Kidney epithelial cell (primary cell): ENCODE results near the gene EDIL3. TPM values are rescaled to one million over a fixed set of nuclear protein-coding genes. Genes with fewer than 3 reads are reported as not detected.
"Not testable (repeated sequence)": the region's sequence is repeated elsewhere in the genome, so short reads cannot be mapped to it uniquely, and the experiment has no call there.

Experiments
- DNase-seq: peaks from one replicate; pipeline ENCODE4 v3.0.0-alpha.2; 2010; ENCODE audit warnings: low read depth
- H3K27me3 ChIP-seq: 2 replicates; pipeline ENCODE4 v1.6.0; 2011; ENCODE audit warnings: low read length; ENCODE audit not compliant: control insufficient read depth, insufficient read depth
- H3K36me3 ChIP-seq: 2 replicates; pipeline ENCODE4 v1.5.1; 2011; ENCODE audit warnings: low read length; ENCODE audit not compliant: control insufficient read depth, insufficient read depth
- H3K4me3 ChIP-seq: 2 replicates; pipeline ENCODE4 v1.5.1; 2011; ENCODE audit warnings: low read depth, mild to moderate bottlenecking, control low read depth, low read length
- total RNA-seq: library from RNA; depleted of rRNA; stranded (reverse); fragments of >200 nt; gene quantifications from 2 replicates; pipeline ENCODE4 v1.2.3, GENCODE V29; 2015
- TF ChIP-seq, protein P1 (sequence below): IDR thresholded peaks from 2 replicates; pipeline ENCODE4 v1.5.1; 2011; ENCODE audit warnings: mild to moderate bottlenecking, moderate library complexity, low read length, control low read depth, inconsistent platforms; ENCODE audit not compliant: insufficient read depth, poor library complexity, severe bottlenecking

The EDIL3 gene
- total RNA-seq, 1 donor from 2014 or later = 41.7 TPM

DNA sequence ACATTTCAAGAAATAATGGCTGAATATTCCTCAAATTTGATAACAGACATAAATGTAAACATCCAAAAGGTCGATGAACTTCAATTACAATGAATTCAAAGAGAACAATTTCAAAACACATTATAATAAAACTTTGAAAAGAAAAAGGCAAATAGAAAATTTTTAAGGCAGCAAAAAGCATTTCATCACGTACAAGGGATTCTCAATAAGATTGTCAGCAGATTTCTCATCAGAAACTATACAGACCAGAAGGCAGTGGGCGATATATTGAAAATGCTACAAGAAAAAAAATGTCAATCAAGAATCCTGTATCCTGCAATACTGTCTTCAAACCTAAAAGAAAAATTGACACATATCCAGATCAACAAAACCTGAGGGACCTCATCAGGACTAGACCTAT, 62.0 kb downstream of the EDIL3 start:
- DNase-seq = no peak
- no peaks in the 10 kb centered on the region for H3K36me3 ChIP-seq
- TF ChIP-seq, protein P1, sequence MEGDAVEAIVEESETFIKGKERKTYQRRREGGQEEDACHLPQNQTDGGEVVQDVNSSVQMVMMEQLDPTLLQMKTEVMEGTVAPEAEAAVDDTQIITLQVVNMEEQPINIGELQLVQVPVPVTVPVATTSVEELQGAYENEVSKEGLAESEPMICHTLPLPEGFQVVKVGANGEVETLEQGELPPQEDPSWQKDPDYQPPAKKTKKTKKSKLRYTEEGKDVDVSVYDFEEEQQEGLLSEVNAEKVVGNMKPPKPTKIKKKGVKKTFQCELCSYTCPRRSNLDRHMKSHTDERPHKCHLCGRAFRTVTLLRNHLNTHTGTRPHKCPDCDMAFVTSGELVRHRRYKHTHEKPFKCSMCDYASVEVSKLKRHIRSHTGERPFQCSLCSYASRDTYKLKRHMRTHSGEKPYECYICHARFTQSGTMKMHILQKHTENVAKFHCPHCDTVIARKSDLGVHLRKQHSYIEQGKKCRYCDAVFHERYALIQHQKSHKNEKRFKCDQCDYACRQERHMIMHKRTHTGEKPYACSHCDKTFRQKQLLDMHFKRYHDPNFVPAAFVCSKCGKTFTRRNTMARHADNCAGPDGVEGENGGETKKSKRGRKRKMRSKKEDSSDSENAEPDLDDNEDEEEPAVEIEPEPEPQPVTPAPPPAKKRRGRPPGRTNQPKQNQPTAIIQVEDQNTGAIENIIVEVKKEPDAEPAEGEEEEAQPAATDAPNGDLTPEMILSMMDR = no peak
- no peaks in the 10 kb centered on the region for H3K27me3 ChIP-seq
- no peak overlapping the region for H3K4me3 ChIP-seq

DNA sequence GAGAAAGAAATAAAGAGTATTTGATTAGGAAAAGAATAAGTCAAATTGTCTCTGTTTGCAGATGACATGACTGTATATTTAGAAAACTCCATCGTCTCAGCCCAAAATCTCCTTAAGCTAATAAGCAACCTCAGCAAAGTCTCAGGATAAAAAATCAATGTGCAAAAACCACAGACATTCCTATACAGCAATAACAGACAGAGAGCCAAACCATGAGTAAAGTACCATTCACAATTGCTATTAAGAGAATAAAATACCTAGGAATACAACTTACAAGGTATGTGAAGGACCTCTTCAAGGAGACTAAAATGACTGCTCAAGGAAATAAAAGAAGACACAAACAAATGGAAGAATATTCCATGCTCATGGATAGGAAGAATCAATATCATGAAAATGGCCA, 66.9 kb downstream of the EDIL3 start:
- H3K36me3 ChIP-seq, DNase-seq, H3K27me3 ChIP-seq, H3K4me3 ChIP-seq: not testable (repeated sequence)

GRCh38 chr5:84312280-84312679, 72.4 kb downstream of the EDIL3 start:
- not testable (repeated sequence) for H3K36me3 ChIP-seq, H3K27me3 ChIP-seq, DNase-seq, H3K4me3 ChIP-seq

GRCh38 chr5:84309850-84310249, 74.8 kb downstream of the EDIL3 start:
- H3K4me3 ChIP-seq, H3K36me3 ChIP-seq, DNase-seq, H3K27me3 ChIP-seq: not testable (repeated sequence)

DNA sequence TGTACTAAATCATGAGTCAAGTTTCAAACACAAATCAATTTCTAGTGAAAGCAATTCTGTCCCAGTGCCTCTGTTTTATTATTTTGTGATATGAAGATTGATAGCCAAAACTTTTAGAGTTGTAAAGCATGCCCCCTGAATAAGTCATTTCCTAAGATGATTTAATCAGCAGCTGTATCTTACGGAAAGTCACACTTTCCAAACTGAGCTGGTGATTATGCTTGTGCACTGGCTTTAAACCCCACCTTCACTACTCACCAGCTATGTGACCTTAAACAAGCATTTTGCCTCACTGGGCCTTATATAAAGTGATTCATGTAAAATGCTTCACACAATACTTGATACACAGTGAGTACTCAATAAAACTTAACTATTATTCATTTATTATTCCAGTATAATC, 78.1 kb downstream of the EDIL3 start:
- H3K27me3 ChIP-seq = no peaks in the 10 kb centered on the region
- H3K4me3 ChIP-seq = no peak overlapping the region
- DNase-seq = no peak
- TF ChIP-seq, protein P1 = no peak
- no peaks in the 10 kb centered on the region for H3K36me3 ChIP-seq

- TF ChIP-seq, protein P1 = no peak
- Histone ChIP-seq H3K36me3 (no peaks in the 10 kb centered on the region), H3K27me3 (no peaks in the 10 kb centered on the region), H3K4me3 (no peak overlapping the region)
- no peak for DNase-seq
Measured at GRCh38 chr5:84304599-84304998, 80.1 kb downstream of the EDIL3 start.

- TF ChIP-seq, protein P1 = no peak
- H3K4me3 ChIP-seq = no peak overlapping the region
- no peaks in the 10 kb centered on the region for H3K36me3 ChIP-seq
- H3K27me3 ChIP-seq = no peaks in the 10 kb centered on the region
- no peak for DNase-seq
Measured at GRCh38 chr5:84303315-84303714, 81.4 kb downstream of the EDIL3 start.
